PC-9 (cell line): ENCODE measurements around the gene ARHGAP18. TPM values are rescaled to one million over a fixed set of nuclear protein-coding genes. Genes with fewer than 3 reads are reported as not detected.

Experiments used
- BruUV-seq: library from RNA; stranded (reverse); fragments of 400-500 nt; replicated peaks from 2 replicates; lab custom pipeline; 2021; lab: Mats Ljungman, UMichigan
- CTCF ChIA-PET: fragments of 300-600 bp; sonication (Branson Sonifier 250); formaldehyde crosslinking; loops from one replicate; lab custom pipeline; 2022; ENCODE audit warnings: antibody characterized with exemption; lab: Charles Lee
- POLR2A ChIA-PET: fragments of 300-600 bp; sonication (Branson Sonifier 250); formaldehyde crosslinking; loops from one replicate; lab custom pipeline; 2022; ENCODE audit warnings: antibody characterized with exemption; ENCODE audit not compliant: unreplicated experiment; lab: Charles Lee
- DNase-seq, 2 experiments: peaks; one replicate each; pipeline versions ENCODE4 v3.0.0 to v3.0.0-alpha.2; 2015 to 2022; ENCODE audit warnings: mixed read lengths in 1 of 2
- H2AFZ ChIP-seq: fragments of 200-600 bp; sonication (generic); 2 replicates; pipeline ENCODE4 v1.8.1; 2017; ENCODE audit warnings: antibody characterized with exemption
- H3F3A ChIP-seq: fragments of 200-600 bp; sonication (generic); 2 replicates; pipeline ENCODE4 v1.8.1; 2017; ENCODE audit warnings: antibody characterized with exemption, mild to moderate bottlenecking, low read depth; ENCODE audit not compliant: insufficient read depth
- H3K27ac ChIP-seq: fragments of 200-600 bp; sonication (generic); 2 replicates; pipeline ENCODE4 v1.6.1; 2016; ENCODE audit warnings: mixed run types
- H3K27me3 ChIP-seq: fragments of 200-600 bp; sonication (generic); 2 replicates; pipeline ENCODE4 v1.6.1; 2016; ENCODE audit warnings: low read depth, mixed run types; ENCODE audit not compliant: insufficient read depth
- H3K36me3 ChIP-seq: fragments of 200-600 bp; sonication (generic); 2 replicates; pipeline ENCODE4 v1.6.1; 2016; ENCODE audit warnings: low read depth, mixed run types
- H3K4me1 ChIP-seq: fragments of 200-600 bp; sonication (generic); replicated peaks from 2 replicates; pipeline ENCODE4 v1.6.1; 2016; ENCODE audit warnings: mixed run types; ENCODE audit not compliant: insufficient read depth
- H3K4me2 ChIP-seq: fragments of 200-600 bp; sonication (generic); 2 replicates; pipeline ENCODE4 v1.6.1; 2017; ENCODE audit warnings: mixed run types
- H3K4me3 ChIP-seq: fragments of 200-600 bp; sonication (generic); 2 replicates; pipeline ENCODE4 v1.6.1; 2016; ENCODE audit warnings: mixed run types
- H3K79me2 ChIP-seq: fragments of 200-600 bp; sonication (generic); 2 replicates; pipeline ENCODE4 v1.6.1; 2017; ENCODE audit warnings: low read depth, mixed run types
- H3K9me2 ChIP-seq: fragments of 200-600 bp; sonication (generic); 2 replicates; pipeline ENCODE4 v1.8.1; 2017; ENCODE audit warnings: mild to moderate bottlenecking; ENCODE audit not compliant: insufficient read depth
- H3K9me3 ChIP-seq: fragments of 200-600 bp; sonication (generic); 2 replicates; pipeline ENCODE4 v1.8.1; 2016; ENCODE audit warnings: low read depth; ENCODE audit not compliant: insufficient read depth
- H4K20me1 ChIP-seq: fragments of 200-600 bp; sonication (generic); 2 replicates; pipeline ENCODE4 v1.8.1; 2017; ENCODE audit not compliant: insufficient read depth
- EZH2 ChIP-seq: fragments of 200-600 bp; sonication (generic); IDR thresholded peaks from 2 replicates; pipeline ENCODE4 v1.8.0; 2017; ENCODE audit warnings: antibody characterized with exemption, low read depth
- intact Hi-C: fragments of 100-400 bp; cut with micrococcal nuclease; formaldehyde crosslinking; loops from one replicate; pipeline ENCODE4 v1.10.0; 2022; ENCODE audit not compliant: unreplicated experiment
- total RNA-seq: library from RNA; stranded (reverse); gene quantifications from 2 replicates; pipeline ENCODE4 v1.2.3, GENCODE V29; 2021
- TF ChIP-seq, protein P1 (sequence below): fragments of 200-600 bp; sonication (generic); conservative IDR thresholded peaks from 2 replicates; pipeline ENCODE4 v1.6.1; 2017; ENCODE audit warnings: mixed run types, antibody characterized with exemption, mild to moderate bottlenecking, moderate library complexity

The ARHGAP18 gene
- total RNA-seq, 1 experiment from 2014 or later, result 15.0 TPM

DNA sequence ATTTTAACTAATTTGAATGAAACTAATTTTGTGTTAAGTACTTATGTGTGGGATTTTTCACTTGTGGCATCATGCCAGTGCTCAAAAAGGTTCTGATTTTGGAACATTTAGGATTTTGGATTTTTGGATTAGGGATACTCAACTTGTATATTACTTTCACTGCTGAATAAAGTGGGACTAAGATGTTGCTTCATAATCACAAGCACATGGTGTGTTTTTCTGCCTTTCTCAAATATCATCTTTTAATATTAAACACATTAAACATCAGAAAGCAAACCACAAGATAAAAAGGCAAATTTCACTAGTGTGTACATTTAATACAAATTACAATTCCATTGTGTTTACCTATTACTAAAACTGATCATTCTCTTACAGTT lies 89.8 kb downstream of the ARHGAP18 start:
- H3K79me2 ChIP-seq, result no peaks in the 10 kb centered on the region
- H3K4me3 ChIP-seq, result no peak overlapping the region
- no peaks in the 10 kb centered on the region for H4K20me1 ChIP-seq
- no peaks in the 10 kb centered on the region for H3K36me3 ChIP-seq
- BruUV-seq, result no TSS peak
- CTCF ChIA-PET, result no interaction called here
- no peaks in the 10 kb centered on the region for H3K9me3 ChIP-seq
- H3K4me1 ChIP-seq, result no peaks in the 10 kb centered on the region
- intact Hi-C loops, result no loop called here
- no peaks in the 10 kb centered on the region for H3K9me2 ChIP-seq
- POLR2A ChIA-PET, result no interaction called here
- no peak overlapping the region for H3K27ac ChIP-seq
- H3K4me2 ChIP-seq, result no peak overlapping the region
- no peak for TF ChIP-seq EZH2
- TF ChIP-seq, protein P1, sequence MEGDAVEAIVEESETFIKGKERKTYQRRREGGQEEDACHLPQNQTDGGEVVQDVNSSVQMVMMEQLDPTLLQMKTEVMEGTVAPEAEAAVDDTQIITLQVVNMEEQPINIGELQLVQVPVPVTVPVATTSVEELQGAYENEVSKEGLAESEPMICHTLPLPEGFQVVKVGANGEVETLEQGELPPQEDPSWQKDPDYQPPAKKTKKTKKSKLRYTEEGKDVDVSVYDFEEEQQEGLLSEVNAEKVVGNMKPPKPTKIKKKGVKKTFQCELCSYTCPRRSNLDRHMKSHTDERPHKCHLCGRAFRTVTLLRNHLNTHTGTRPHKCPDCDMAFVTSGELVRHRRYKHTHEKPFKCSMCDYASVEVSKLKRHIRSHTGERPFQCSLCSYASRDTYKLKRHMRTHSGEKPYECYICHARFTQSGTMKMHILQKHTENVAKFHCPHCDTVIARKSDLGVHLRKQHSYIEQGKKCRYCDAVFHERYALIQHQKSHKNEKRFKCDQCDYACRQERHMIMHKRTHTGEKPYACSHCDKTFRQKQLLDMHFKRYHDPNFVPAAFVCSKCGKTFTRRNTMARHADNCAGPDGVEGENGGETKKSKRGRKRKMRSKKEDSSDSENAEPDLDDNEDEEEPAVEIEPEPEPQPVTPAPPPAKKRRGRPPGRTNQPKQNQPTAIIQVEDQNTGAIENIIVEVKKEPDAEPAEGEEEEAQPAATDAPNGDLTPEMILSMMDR, result no peak
- no peaks in the 10 kb centered on the region for H3K27me3 ChIP-seq
- H3F3A ChIP-seq, result no peaks in the 10 kb centered on the region
- H2AFZ ChIP-seq, result no peak overlapping the region
- DNase-seq, result no peak

- ChIA-PET POLR2A (no interaction called here), CTCF (no interaction called here)
- Histone ChIP-seq H3K9me2 (no peaks in the 10 kb centered on the region), H3K79me2 (no peaks in the 10 kb centered on the region), H3K4me1 (no peaks in the 10 kb centered on the region), H3K27me3 (no peaks in the 10 kb centered on the region), H3K4me2 (no peak overlapping the region), H3K27ac (no peak overlapping the region), H3K36me3 (no peaks in the 10 kb centered on the region), H3F3A (no peaks in the 10 kb centered on the region), H3K4me3 (no peak overlapping the region), H4K20me1 (no peaks in the 10 kb centered on the region), H3K9me3 (no peaks in the 10 kb centered on the region), H2AFZ (no peak overlapping the region)
- intact Hi-C loops, result no loop called here
- DNase-seq, result no peak
- TF ChIP-seq, protein P1, result no peak
- no peak for TF ChIP-seq EZH2
- no TSS peak for BruUV-seq
These were observed 90.3 kb downstream of the ARHGAP18 start for GRCh38 chr6:129619579-129620233.

DNA sequence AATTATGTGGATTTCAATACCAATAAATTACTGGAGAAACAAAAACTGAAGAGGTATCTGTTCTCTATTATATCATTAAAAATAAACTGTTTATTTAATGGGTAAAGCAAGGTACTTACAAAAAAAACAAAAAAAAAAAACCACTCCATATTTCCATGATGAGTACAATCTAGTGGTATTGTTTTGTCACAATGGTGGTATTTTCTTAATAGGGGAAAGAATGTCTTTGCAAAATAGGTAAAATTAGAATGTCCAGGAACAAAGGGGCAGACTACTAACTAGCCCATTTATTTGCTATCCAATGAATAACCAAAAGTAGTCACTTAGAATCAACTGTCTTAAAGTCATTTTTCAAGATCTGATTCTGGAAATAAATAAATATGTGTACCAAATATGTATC lies 92.0 kb downstream of the ARHGAP18 start:
- H3K4me1 ChIP-seq, result no peaks in the 10 kb centered on the region
- BruUV-seq, result no TSS peak
- H3F3A ChIP-seq, result no peaks in the 10 kb centered on the region
- intact Hi-C loops, result no loop called here
- H3K27me3 ChIP-seq, result no peaks in the 10 kb centered on the region
- ChIA-PET CTCF (no interaction called here), POLR2A (no interaction called here)
- no peaks in the 10 kb centered on the region for H3K36me3 ChIP-seq
- H3K9me3 ChIP-seq, result no peaks in the 10 kb centered on the region
- TF ChIP-seq, protein P1, result no peak
- TF ChIP-seq EZH2, result no peak
- H3K4me2 ChIP-seq, result no peak overlapping the region
- no peaks in the 10 kb centered on the region for H4K20me1 ChIP-seq
- H3K79me2 ChIP-seq, result no peaks in the 10 kb centered on the region
- H3K27ac ChIP-seq, result no peak overlapping the region
- DNase-seq, result no peak
- H2AFZ ChIP-seq, result no peak overlapping the region
- no peaks in the 10 kb centered on the region for H3K9me2 ChIP-seq
- no peak overlapping the region for H3K4me3 ChIP-seq
